Hematopoietic multipotent progenitor cell treated with erythropoietin and hydrocortisone succinate and interleukin-3 and kit ligand, for 15 days (in vitro differentiated cells): Measurements from ENCODE around the gene DENND2D.
A peak's percentile ranks its signal among the peaks of the same experiment; 100 is the strongest.

Source experiments
- DNase-seq: peaks from one replicate; pipeline ENCODE4 v3.0.0-alpha.2; 2015; ENCODE audit warnings: low spot score

Gene DENND2D

GRCh38 chr1:111202707-111203623 is 2.5 kb upstream of the DENND2D start:
- no peak for DNase-seq

GRCh38 chr1:111202366-111202706 is 1.9 kb upstream of the DENND2D start:
- no peak for DNase-seq

DNA sequence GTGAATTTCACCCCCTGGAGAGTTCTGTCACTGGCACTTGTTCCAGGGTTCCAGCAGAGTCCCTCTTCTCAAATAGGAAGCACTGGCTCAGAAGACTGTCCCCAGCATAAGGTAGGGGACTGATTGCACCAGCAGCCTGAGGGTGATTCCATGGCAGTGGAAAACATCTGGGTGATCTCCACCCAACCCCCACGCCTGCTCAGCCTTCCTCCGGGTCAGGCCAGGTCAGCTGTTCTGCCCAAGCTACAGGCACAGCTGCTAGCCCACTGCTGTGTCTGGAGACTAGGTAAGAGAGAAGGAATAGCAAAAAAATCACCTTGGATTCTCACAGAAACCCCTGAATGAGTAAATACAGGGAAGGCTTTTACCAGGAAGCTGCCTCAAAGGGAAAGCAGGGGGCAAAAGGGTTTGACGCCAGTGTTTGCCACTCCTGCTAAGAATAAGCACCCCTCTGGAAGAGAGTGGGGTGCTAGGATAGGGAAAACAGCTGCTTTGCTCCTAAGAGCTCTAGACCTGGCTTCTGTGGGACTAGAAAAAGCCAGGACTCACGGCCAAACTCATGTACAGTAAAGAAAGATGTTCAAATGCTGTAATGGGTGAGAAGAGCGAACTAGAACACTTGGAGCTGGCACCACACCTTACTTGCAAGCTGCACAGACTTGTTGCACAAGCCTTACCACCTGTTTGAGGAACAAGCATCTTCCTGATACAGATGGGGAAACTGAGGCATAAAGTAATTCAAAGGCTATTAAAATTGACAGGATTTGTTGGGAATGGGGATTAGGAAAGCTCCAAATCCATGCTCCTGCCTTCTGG is 1.0 kb upstream of the DENND2D start:
- no peak for DNase-seq

DNA sequence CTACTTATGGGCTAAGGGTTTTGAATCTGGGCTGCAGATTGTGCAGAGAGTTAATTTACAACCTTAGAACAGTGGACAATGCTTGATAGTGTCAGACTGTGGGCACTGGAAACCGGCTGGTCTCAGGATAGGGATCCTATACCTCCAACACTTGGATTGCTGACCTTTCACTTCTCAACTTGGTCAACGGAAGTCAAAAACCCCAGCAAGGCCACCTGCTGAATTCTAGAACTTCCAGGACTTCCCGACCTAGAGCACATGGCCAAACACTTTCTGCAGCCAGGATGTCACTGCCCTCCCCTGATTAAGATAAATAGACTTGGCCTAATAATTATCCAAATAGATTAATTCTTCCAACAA is 336 bp upstream of the DENND2D start:
- no peak for DNase-seq

DNA sequence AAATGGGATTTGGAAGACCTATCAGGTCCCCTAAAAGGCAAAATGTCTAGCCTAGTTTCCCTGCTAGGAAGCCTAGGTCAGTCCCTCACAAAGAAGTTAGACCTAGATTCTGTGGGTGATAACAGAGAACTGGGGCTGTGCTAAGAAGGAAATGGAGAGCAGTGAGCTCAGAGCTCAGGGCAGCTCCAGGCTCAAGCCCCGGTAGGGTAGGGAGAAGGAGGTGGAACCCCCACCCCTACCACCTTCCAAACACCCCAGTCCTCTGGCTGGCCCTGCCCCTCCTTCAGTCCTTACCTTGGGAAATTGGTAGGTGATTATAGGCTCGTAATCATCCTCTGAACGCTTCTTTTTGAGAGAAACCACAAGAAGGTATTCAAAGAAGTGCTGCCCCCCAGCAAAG is 1.1 kb downstream of the DENND2D start:
- no peak for DNase-seq

GRCh38 chr1:111198836-111199235 is 1.6 kb downstream of the DENND2D start:
- no peak for DNase-seq

- no peak for DNase-seq
These were observed 2.7 kb downstream of the DENND2D start for GRCh38 chr1:111197598-111198284.

DNA sequence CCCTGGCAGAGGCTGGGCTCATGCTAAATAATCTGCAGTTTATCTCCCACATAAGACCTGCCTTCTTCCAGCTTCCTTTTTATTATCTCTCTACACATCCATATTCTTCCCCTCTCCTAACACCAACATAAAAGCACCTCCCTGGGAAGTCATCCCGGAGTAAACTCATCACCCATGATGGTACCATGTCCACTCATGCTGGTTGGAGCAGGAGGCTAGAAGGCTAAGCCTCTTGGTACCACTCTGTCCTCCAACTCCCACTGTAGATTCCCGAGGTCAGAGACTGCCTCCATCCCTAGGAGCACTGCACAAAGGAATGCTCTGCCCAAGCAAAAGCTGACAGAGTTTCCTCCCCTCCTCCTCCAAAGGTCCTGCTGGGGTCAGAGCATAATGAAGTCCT is 4.2 kb downstream of the DENND2D start:
- no peak for DNase-seq

DNA sequence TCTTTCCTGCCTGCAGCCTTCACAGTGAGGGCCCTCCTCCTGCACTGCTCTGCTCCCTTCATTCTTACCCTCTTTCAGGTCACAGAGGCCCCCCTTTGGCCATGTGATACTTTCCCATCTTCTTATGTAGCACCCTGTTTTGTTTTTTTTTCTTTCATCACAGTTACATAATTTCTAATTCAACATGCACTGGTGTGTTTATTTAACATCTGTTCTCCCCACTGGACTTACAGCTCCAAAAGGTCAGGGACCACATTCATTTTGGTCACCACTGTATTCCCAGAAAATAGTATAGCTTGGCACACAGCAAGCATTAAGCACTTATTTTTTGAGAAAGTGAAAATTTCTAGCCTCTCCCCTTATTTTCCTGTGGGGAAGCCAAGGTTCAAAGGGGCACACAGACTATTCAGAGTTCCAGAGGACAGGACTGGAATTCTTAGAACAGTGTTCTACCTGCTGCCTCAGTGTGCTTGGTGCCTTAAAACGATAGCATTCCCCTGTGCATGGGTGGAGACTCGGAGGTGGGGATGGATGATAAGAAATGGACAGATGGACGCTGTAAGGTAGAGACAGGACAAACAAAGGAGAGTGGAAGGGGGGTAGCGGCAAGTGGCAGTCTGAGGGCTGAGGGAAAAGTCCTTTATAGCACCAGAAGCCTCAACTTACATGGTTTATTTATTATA is 5.3 kb downstream of the DENND2D start:
- DNase-seq: no peak

GRCh38 chr1:111193712-111194480 is 6.5 kb downstream of the DENND2D start:
- DNase-seq: no peak

- no peak for DNase-seq
These were observed 7.6 kb downstream of the DENND2D start for GRCh38 chr1:111192658-111193519.

DNA sequence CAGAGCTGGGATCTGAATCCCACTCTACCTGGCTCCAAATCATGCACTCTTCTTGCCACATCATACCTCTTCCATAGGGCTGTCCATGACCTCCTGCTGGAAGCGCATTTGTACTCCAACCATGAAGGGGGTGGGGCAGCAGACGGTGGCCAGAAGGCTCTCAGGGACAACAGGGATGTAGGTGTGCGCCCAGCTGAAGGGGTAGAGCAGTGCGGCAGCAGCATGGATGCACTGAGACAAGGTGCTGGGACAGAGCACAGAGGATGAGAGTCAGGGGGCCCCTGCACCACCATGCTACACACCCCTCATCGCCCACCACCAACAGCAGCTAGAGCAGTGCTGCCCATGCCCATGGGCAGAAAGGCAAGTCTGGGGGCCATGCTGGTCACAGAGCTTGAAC is 8.4 kb downstream of the DENND2D start:
- no peak for DNase-seq

GRCh38 chr1:111191496-111191895 is 8.9 kb downstream of the DENND2D start:
- no peak for DNase-seq

- DNase-seq: no peak
These were observed 9.5 kb downstream of the DENND2D start for GRCh38 chr1:111190931-111191451.

DNA sequence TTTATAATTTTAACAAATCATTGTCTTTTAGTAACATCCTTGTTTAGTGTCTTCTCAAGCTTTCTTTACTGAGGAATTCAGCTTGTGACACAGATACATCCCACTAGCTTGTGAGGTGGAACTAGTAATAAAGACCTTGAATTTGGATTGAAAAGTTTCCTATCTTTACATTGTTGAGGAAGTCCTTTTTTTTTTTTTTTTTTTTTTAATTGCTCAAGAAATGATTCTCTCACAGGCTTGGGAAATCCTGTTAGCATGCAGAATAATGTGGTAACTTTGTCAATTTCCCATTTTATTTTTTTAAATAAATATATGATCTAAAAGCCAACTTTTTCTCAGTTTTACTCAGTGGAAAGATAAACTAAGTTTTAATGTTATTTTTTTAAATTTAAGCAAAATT is 15.8 kb downstream of the DENND2D start:
- no peak for DNase-seq

GRCh38 chr1:111183308-111184069 is 17.0 kb downstream of the DENND2D start:
- DNase-seq: peak; percentile 40

DNA sequence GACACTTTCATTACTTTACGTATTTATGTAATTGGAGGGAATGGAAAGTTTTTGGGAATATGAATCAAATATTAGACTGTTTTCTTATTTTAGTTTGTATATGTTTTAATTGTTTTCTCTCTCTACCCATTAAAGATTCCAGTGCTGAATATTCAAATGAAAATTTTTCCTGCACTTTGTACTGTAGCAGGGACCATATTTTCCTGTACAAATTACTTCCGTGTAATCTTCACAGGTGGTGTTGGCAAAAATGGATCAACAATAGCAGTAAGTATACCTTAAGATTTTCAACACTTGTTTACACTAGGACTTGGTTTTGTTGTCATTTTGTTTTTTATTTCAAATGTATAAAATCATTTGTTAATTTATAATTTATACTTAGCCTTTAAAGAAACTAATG is 18.4 kb downstream of the DENND2D start:
- no peak for DNase-seq

GRCh38 chr1:111179968-111180533 is 20.4 kb downstream of the DENND2D start:
- no peak for DNase-seq

DNA sequence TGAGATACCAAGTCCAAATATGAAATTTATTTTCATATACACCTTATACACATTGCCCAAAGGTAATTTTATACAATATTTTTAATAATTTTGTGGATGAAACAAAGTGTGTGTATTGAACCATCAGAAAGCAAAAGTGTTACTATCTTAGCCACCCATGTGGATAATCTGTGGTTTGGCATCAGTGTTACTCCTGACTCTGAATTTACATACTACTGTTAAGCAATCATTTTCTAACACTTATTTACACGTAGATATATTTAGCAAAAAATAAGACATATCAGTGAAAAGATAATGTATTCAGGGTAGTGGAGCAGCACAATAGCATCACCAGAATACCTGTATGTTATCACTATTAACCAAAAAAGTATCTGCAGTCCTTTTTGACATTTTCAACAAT is 23.8 kb downstream of the DENND2D start:
- DNase-seq: no peak
